Adrenal gland (tissue), 5 donors: ENCODE measurements around the gene RNU4-1.

Experiments used
- POLR2A ChIP-seq, 2 donors: fragments of 450-650 bp; IDR thresholded peaks; one replicate each; pipeline ENCODE4 v1.6.1; 2017; ENCODE audit warnings: antibody characterized with exemption in 2 of 2, mild to moderate bottlenecking in 2 of 2, moderate library complexity in 1 of 2
- TF ChIP-seq, protein P1 (sequence below), 6 experiments: fragments of 450-650 bp in 4 of 6; fragments of 200-600 bp in 2 of 6; sonication (generic) in 1 of 6; IDR thresholded peaks; 1 replicate in 5 of 6; 2 replicates in 1 of 6; pipeline versions ENCODE4 v1.5.1 to v1.8.0; 2016 to 2021; ENCODE audit warnings: antibody characterized with exemption in 6 of 6, mild to moderate bottlenecking in 2 of 6, moderate library complexity in 1 of 6
- donor health status: DM: no; HTN: no; CAD: no.

DNA sequence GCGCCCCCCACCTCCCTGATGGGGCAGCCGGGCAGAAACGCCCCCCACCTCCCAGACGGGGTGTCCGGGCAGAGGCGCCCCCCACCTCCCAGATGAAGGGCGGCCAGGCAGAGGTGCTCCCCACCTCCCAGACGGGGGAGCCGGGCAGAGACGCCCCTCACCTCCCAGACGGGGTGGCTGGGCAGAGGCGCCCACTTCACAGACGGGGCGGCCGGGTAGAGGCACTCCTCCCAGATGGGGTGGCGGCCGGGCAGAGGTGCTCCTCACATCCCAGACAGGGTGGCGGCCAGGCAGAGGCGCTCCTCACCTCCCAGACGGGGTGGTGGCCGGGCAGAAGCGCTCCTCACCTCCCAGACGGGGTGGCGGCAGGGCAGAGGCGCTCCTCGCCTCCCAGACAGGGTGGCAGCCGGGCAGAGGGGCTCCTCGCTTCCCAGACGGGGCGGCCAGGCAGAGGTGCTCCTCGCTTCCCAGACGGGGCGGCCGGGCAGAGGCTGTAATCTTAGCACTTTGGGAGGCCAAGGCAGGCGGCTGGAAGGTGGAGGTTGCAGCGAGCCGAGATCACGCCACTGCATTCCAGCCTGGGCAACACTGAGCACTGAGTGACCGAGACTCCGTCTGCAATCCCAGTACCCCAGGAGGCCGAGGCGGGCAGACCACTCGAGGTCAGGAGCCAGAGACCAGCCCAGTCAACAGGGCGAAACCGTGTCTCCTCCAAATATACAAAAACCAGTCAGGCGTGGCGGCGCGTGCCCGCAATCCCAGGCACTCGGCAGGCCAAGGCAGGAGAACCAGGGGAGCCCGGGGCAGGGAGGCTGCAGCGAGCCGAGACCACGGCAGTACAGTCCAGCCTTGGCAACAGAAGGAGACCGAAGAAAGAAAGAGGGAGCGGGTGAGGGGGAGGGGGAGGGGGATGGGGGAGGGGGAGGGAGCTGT lies 14.6 kb downstream of the RNU4-1 start:
- TF ChIP-seq, protein P1, sequence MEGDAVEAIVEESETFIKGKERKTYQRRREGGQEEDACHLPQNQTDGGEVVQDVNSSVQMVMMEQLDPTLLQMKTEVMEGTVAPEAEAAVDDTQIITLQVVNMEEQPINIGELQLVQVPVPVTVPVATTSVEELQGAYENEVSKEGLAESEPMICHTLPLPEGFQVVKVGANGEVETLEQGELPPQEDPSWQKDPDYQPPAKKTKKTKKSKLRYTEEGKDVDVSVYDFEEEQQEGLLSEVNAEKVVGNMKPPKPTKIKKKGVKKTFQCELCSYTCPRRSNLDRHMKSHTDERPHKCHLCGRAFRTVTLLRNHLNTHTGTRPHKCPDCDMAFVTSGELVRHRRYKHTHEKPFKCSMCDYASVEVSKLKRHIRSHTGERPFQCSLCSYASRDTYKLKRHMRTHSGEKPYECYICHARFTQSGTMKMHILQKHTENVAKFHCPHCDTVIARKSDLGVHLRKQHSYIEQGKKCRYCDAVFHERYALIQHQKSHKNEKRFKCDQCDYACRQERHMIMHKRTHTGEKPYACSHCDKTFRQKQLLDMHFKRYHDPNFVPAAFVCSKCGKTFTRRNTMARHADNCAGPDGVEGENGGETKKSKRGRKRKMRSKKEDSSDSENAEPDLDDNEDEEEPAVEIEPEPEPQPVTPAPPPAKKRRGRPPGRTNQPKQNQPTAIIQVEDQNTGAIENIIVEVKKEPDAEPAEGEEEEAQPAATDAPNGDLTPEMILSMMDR (IDR thresholded peaks at IDR 0.05): no peak
- no peak for TF ChIP-seq POLR2A (IDR thresholded peaks at IDR 0.05)
